Measurements from ENCODE around the gene CLDN4. TPM values are rescaled to one million over a fixed set of nuclear protein-coding genes. Genes with fewer than 3 reads are reported as not detected.

CLDN4 gene
- polyA plus RNA-seq, 1 experiment = 0.15 TPM

DNA sequence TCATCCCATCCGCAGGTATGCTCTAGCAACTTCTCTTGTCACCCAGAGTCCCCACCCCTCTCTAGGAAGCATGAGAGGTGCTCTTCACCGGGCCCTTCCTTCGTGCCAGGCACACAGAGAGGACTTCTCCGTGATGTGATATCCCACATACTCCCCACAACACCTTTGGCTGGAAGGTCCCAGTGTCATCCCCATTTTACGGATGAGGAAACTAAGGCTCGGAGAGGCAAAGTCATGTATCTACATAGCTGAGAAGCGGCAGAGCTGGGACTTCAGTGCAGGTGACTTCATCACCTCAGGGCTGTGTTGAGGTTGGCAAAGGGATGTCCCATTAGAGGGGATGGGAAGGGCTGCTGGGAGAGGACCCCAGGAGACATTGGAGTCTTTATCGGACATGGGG is 45.6 kb downstream of the CLDN4 start:
- TF ChIP-seq, protein P1, sequence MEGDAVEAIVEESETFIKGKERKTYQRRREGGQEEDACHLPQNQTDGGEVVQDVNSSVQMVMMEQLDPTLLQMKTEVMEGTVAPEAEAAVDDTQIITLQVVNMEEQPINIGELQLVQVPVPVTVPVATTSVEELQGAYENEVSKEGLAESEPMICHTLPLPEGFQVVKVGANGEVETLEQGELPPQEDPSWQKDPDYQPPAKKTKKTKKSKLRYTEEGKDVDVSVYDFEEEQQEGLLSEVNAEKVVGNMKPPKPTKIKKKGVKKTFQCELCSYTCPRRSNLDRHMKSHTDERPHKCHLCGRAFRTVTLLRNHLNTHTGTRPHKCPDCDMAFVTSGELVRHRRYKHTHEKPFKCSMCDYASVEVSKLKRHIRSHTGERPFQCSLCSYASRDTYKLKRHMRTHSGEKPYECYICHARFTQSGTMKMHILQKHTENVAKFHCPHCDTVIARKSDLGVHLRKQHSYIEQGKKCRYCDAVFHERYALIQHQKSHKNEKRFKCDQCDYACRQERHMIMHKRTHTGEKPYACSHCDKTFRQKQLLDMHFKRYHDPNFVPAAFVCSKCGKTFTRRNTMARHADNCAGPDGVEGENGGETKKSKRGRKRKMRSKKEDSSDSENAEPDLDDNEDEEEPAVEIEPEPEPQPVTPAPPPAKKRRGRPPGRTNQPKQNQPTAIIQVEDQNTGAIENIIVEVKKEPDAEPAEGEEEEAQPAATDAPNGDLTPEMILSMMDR (IDR thresholded peaks at IDR 0.05; ENCODE audit: low read depth, low read length) = no peak
- ChIA-PET CTCF (no interaction called here), POLR2A (no interaction called here)
- Histone ChIP-seq H3K27ac (ENCODE audit: low read depth, low read length) (no peak overlapping the region), H3K9me3 (ENCODE audit: control insufficient read depth, insufficient read depth, low read length) (no peaks in the 10 kb centered on the region; the same call in 1 of the 2 replicates), H3K4me3 (ENCODE audit: low read depth, low read length) (no peak overlapping the region), H3K27me3 (ENCODE audit: control insufficient read depth, insufficient read depth, low read length) (peaks cover 3% of the 10 kb centered on the region)
- DNase-seq (ENCODE audit: low read depth, low spot score) = no peak

DNA sequence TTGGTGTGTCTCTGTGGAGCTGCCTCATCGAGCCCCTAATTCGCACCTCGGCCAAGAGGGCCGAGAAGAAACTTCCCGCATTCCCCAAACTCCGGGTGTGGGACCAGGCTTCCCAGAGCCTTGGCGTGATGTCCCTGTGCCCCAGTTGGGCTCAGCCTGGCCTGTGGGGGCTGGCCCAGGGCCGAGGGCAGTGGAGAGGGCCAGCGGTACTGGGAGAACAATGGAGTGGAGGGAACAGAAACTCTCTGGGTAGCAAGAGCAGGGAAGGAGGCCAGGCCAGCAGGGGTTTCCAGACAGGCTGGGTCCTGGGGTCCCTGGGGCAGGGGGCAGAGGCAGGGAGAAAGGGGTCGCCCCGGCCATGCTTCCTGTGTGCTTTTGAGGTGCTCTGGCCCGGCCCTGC is 46.2 kb downstream of the CLDN4 start:
- TF ChIP-seq, protein P1 (IDR thresholded peaks at IDR 0.05; ENCODE audit: low read depth, low read length) = no peak
- Histone ChIP-seq H3K27ac (ENCODE audit: low read depth, low read length) (no peak overlapping the region), H3K27me3 (ENCODE audit: control insufficient read depth, insufficient read depth, low read length) (peaks cover 3% of the 10 kb centered on the region), H3K9me3 (ENCODE audit: control insufficient read depth, insufficient read depth, low read length) (no peaks in the 10 kb centered on the region), H3K4me3 (ENCODE audit: low read depth, low read length) (no peak overlapping the region)
- no peak for DNase-seq (ENCODE audit: low read depth, low spot score)
- ChIA-PET CTCF (no interaction called here), POLR2A (no interaction called here)

DNA sequence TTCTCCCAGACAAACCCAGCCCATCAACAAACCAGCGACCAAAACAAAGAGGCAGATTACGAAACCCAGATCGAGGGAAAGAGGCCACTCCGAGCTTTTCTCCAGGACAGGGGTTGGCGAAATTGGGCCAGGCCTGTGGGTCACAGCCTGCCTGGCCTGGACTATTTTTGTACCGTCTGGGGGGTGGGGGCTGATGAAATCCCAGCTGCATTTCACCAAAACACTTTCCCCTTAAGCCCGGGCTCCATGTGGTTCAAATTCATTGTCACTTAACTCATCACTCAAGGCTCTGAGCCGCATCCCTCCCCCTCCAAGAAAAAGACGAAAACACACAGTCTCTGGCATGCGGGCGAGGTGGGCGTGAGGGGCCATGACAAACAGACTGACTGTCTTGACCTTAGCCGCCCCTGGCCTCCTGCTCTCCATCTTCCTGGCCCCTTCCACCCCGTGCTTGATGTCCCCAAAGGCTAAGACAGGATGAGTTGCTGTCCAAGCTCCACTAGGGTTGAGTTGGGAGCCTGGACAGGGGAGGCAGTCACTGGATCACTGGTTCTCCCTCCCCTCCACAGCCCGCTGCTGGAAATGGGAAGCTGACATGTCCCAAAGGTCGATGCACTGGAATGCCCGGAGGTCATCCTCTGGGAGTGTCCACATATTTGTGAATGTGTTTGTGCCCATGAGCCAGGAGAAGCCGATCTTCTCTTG is 49.3 kb downstream of the CLDN4 start:
- Histone ChIP-seq H3K4me3 (ENCODE audit: low read depth, low read length) (no peak overlapping the region), H3K9me3 (ENCODE audit: control insufficient read depth, insufficient read depth, low read length) (no peaks in the 10 kb centered on the region), H3K27ac (ENCODE audit: low read depth, low read length) (peak overlapping the region; percentile 31), H3K27me3 (ENCODE audit: control insufficient read depth, insufficient read depth, low read length) (peaks cover 3% of the 10 kb centered on the region)
- TF ChIP-seq, protein P1 (IDR thresholded peaks at IDR 0.05; ENCODE audit: low read depth, low read length) = no peak
- ChIA-PET CTCF (interaction anchor here (1.1 to 2.5 kb wide), 2 partner anchors 146 to 147 kb away, joined by 4 to 14 read pairs; no protein-coding TSS in a partner anchor), POLR2A (interaction anchor here (0.6 to 0.7 kb wide), 3 partner anchors 11 to 21 kb away, joined by 3 to 4 read pairs (median 3); no protein-coding TSS in a partner anchor)
- no peak for DNase-seq (ENCODE audit: low read depth, low spot score)

DNA sequence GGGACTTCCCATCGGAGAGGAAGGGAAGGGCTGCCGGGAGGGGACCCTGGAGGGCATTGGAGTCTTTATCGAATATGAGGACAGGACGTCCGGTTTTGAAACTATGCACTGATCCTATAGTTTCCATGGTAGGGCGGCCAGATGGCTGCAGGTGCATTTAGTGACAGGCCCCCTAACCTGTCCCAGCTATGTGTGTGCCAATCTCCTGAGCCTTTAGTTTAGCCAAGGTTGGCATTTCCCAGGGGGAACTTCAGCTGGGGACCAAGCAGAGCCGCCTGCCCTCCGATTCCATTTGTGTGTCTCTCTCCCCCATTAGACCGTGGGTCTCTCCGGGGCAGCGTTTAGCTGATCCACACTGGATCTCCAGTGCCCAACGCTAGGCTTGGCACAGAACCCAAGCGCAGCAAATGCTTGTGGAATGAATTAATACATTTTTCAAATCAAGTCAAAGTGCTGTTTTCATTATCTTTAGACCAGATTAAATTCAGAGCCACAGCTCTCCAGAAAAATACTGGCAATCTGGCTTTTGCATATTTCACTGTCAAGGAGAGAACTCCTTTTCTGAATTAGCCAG is 50.0 kb downstream of the CLDN4 start:
- ChIA-PET POLR2A (no interaction called here), CTCF (interaction anchor here (2.5 kb wide), 1 partner anchor 146 kb away, joined by 14 read pairs; no protein-coding TSS in a partner anchor)
- no peaks in the 10 kb centered on the region for H3K9me3 ChIP-seq (ENCODE audit: control insufficient read depth, insufficient read depth, low read length)
- TF ChIP-seq, protein P1 (IDR thresholded peaks at IDR 0.05; ENCODE audit: low read depth, low read length) = no peak
- H3K27me3 ChIP-seq (ENCODE audit: control insufficient read depth, insufficient read depth, low read length) = peaks cover 3% of the 10 kb centered on the region
- DNase-seq (ENCODE audit: low read depth, low spot score) = no peak
- no peak overlapping the region for H3K27ac ChIP-seq (ENCODE audit: low read depth, low read length)
- no peak overlapping the region for H3K4me3 ChIP-seq (ENCODE audit: low read depth, low read length)
